ENCODE data around the gene MIER3. TPM values are rescaled to one million over a fixed set of nuclear protein-coding genes. Genes with fewer than 3 reads are reported as not detected.

MIER3 gene
- total and polyA plus RNA-seq, 2 of the 13 experiments (the other 11 are each of a cell fraction or from before 2014, with no cell fraction given), result 14.6 to 38.8 TPM

DNA sequence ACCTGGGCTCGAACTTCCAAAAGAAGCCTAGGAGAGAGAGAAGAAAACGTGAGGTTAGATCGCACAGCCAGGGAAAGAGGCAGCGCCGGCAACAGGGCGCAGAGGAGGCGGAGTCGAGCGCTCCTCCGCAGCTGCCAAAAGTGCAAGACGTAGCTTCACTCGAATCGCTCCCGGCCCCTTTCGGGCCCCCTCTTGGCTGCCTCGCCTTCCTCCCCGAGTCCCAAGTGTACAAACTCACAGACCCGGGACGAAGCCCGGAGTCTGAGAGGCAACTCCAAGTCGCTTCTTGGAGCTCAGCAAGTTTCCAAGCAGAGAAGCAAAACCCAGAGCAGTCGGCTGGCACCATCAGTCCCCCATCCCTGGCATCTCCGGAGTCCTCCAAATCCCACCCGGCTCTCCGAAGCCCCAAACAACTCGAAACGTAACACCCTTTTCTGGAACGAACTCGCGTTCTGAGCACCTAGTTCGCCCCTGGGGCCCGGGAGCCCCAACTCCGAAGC lies 1.2 kb downstream of the MIER3 start (continued):
- TF ChIP-seq AHDC1 (CRISPR knock-in tag; IDR thresholded peaks at IDR 0.05; ENCODE audit: borderline replicate concordance) (no peak), PLSCR1 (CRISPR knock-in tag; IDR thresholded peaks at IDR 0.05; ENCODE audit: borderline replicate concordance) (no peak), ZNF260 (CRISPR knock-in tag; IDR thresholded peaks at IDR 0.05; ENCODE audit: borderline replicate concordance, low read depth) (no peak), AGO2 (optimal IDR thresholded peaks at IDR 0.05; ENCODE audit: low read depth, low read length) (peak; percentile 4), ZNF629 (CRISPR knock-in tag; conservative IDR thresholded peaks at IDR 0.05) (no peak), HIVEP1 (CRISPR knock-in tag; IDR thresholded peaks at IDR 0.05) (no peak), JUND (CRISPR knock-in tag; IDR thresholded peaks at IDR 0.05) (no peak), THAP11 (CRISPR knock-in tag; IDR thresholded peaks at IDR 0.05) (no peak; the same call in 1 of the 2 replicates), MAFF (IDR thresholded peaks at IDR 0.05; ENCODE audit: low read depth, low read length) (no peak), IRX3 (CRISPR knock-in tag; IDR thresholded peaks at IDR 0.05; ENCODE audit: borderline replicate concordance, low read depth) (no peak), ZNF136 (CRISPR knock-in tag; IDR thresholded peaks at IDR 0.05; ENCODE audit: low read depth) (no peak), SNAPC2 (CRISPR knock-in tag; IDR thresholded peaks at IDR 0.05) (no peak)
- TF ChIP-seq, protein P1, sequence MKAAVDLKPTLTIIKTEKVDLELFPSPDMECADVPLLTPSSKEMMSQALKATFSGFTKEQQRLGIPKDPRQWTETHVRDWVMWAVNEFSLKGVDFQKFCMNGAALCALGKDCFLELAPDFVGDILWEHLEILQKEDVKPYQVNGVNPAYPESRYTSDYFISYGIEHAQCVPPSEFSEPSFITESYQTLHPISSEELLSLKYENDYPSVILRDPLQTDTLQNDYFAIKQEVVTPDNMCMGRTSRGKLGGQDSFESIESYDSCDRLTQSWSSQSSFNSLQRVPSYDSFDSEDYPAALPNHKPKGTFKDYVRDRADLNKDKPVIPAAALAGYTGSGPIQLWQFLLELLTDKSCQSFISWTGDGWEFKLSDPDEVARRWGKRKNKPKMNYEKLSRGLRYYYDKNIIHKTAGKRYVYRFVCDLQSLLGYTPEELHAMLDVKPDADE (CRISPR knock-in tag; IDR thresholded peaks at IDR 0.05), result no peak
